GM19468 (cell line): Measurements from ENCODE around the gene AHSP.
"Not testable (repeated sequence)": the region's sequence is repeated elsewhere in the genome, so short reads cannot be mapped to it uniquely, and the experiment has no call there.

Source experiments
- ATAC-seq: cut with Tn5 transposase; IDR thresholded peaks from one replicate; pipeline ENCODE4 v1.9.1; 2021; ENCODE audit warnings: mild to moderate bottlenecking, moderate library complexity, moderate number of reproducible peaks; ENCODE audit not compliant: unreplicated experiment; ENCODE audit errors: extremely low read depth

The AHSP gene

DNA sequence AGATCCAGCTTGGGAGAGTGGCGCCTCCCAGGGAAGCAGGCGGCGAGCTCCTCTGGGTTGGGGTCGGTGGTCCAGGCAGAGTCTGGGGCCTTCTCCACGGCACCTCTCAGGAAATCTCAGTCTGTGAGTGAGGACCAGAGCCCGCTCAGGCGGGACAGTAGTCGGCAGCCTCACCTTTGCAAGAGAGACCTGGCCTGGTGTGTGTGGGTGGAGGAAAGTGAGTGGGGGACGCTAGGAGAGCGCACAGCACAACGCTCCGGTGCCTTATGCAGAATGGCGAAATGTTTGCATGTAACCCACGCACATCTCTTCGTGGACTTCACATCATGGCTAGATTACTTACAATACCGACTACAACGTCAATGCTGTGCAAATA lies 2.2 kb downstream of the AHSP start:
- ATAC-seq = no peak

DNA sequence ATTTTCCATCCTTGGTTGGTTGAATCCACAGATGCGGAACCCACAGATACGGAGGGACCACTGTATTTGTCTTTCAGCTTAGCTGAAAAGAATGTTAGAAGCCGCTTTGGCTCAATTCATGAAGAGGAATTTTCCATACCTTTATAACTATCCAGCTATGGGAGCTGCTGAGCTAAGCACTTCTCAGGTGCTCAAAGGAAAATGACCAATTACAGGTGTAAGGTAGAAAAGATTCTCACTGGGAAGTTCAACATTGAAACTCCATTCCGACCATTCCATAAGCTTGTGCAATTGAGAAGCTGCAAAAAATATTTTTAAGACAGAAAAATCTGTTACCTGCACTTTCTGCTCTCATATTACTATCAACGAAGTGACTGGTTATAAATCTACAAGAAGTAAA lies 2.7 kb downstream of the AHSP start:
- no peak for ATAC-seq

DNA sequence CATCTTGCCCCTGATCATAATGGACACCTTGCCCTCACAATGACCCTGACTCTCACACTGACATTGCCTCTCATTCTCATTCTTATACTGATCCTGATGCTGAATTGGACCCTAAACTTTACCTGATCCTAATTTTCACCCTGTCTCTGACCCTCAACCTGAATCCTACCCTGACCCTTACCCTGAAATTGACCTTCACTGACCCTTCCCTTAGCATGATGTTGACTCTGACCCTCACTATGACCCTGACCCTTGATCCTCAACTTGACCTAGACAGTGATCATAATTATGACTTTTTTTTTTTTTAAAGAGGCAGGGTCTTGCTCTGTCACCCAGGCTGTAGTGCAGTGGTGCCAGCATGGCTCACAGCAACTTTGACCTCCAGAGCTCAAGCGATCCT lies 3.4 kb downstream of the AHSP start:
- ATAC-seq = no peak

DNA sequence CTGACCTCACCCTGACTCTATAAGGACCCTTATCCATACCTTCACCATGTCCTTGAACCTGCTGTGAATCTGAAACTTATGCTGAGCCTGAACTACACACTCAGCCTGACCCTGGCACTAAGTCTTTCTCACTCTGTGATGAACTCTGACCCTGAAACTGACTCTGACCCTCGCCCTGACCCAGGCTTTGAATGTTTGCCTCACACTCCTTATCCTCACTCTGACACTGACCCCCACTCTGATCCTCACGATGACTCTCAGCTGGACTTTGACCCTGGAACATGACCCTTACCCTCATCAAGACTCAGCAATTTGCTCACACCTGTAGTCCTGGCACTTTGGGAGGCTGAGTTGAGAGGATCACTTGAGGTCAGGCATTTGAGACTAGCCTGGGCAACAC lies 4.4 kb downstream of the AHSP start:
- no peak for ATAC-seq

DNA sequence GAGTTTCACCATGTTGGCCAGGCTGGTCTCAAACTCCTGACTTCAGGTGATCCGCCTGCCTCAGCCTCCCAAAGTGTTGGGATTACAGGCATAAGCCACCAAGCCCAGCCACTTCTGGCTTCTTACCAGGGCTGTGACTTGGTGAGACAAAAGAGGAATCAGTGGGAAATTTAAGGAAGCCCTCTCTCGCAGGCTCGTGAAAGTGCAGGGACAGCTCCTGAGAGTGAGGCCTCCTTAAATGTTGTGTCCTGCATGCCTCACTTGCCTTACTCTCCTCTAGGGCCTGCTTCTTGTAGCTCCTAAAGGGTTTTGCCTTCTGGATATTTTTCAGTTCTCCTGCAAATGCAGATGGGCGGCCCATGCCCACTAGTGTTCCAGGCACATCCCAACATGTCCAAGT lies 5.2 kb downstream of the AHSP start:
- ATAC-seq = no peak

DNA sequence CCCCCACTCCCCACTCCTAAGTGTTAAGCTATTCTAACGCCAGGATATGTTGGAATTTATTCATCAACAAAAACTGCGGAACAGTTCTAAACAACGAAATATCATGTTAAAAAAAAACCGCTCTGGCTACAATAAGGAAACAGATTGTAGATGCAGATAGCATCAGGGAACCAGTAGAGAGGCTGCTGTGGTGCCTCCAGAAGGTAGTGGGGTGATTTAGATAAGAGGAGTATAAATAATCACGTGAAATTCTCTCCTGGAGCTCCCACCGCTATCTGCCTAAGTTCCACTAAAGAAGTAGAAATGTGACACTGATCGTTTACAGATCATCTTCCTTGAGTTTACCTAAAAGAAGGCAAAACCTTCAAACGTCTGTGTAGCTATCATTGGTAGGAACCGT lies 8.0 kb downstream of the AHSP start:
- no peak for ATAC-seq

DNA sequence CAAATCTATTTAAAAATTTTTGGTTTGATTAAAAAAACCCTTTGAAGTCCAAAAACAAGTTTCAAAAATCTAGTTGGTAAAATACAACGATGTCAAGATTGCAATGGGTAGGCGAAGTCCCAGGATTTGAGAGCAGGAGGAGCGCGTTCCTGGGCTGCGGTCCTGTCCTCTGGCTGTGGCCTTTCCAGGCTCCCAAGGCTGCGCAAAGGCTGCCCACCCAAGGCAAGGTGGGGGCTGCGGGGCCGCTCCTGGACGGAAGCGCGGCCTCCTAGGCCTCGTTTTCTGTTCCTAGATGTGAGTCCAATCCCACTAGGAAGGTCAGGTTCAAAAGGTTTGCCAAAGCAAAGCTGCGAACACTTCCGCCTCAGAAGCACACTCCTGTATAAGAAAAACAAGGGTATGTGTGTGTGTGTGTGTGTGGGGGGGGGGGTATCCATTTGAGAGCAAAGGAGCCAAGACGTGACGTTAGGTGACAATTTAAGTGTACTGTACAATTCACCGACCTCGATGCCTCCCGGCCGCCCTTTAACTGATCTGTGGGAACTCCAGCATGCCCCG lies 9.2 kb downstream of the AHSP start:
- no peak for ATAC-seq

DNA sequence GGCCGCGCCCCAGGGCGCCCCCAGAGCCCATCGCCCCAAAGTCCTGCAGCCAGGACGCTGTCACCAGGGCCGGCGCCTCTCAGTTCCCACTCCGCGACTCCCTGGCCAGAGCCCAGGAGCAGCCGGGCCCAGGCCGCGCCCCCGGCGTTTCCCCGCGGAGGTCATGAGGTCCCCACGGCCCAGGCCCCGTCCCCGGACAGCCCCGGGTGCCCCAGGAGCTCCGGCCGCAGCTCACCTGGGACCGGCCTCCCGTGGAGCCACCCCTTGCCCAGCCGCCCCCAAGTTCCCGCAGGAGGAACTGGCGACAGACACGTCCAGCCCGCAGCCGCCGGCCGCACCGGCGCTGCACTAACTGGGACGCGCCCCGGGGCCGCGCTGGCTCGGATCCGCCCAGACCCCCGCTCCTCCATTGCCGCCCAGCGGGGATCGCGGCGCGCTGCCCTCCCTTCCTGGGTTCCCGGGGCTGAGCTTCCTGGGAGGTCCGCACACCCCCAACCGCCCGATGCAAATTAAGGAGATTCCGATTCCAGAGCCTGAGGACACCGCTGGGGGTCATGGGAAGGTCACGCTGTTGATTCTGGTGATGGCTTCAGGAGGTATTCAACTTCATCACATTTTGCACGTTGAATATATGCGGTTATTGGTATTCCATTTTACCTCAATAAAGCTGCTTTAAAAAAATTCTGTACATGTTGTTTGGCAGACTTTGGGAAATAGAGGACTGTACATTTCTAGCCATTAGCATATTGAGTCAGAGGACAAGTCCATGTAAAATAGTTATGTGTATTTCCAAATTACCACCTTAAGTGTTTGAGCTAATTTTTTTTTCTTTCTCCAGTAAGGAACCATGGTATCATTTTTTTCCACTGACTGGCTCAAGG lies 9.9 kb downstream of the AHSP start:
- no peak for ATAC-seq

DNA sequence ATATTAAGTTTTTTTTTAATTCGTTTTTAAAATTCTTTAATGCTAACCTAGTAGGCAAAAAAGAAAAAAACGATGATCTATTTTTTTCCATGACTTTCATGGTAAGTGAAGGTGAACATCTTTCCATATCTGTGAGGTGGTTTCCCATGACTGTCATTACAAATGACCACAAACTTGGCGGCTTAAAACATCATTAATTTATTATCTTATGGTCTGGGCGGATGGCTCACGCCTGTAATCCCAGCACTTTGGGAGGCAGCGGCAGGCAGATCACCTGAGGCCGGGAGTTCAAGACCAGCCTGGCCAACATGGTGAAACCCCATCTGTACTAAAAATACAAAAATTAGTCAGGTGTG lies 10.5 kb downstream of the AHSP start:
- ATAC-seq = not testable (repeated sequence)

DNA sequence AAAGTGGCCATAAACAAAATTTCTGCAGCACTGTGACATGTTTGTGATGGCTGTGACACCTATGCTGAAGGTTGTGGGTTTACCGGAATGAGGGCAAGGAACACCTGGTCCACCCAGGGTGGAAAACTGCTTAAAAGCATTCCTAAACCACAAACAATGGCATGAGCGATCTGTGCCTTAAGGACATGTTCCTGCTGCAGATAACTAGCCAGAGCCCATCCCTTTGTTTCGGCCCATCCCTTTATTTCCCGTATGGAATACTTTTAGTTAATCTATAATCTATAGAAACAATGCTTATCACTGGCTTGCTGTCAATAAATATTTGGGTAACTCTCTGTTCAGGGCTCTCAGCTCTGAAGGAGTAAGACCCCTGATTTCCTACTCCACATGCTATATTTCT lies 12.1 kb downstream of the AHSP start:
- not testable (repeated sequence) for ATAC-seq

DNA sequence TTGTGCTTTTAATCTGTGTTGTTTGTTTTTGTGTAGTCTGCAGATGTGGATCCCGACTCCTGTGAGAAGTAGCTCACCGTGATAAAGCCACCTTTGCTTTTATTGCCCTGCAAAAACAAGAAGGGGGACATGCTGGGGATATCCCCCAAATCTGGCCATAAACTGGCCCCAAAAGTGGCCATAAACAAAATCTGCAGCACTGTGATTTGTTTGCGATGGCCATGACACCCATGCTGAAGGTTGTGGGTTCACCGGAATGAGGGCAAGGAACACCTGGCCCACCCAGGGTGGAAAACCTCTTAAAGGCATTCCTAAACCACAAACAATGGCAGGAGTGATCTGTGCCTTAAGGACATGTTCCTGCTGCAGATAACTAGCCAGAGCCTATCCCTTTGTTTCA lies 15.1 kb downstream of the AHSP start:
- ATAC-seq = no peak

DNA sequence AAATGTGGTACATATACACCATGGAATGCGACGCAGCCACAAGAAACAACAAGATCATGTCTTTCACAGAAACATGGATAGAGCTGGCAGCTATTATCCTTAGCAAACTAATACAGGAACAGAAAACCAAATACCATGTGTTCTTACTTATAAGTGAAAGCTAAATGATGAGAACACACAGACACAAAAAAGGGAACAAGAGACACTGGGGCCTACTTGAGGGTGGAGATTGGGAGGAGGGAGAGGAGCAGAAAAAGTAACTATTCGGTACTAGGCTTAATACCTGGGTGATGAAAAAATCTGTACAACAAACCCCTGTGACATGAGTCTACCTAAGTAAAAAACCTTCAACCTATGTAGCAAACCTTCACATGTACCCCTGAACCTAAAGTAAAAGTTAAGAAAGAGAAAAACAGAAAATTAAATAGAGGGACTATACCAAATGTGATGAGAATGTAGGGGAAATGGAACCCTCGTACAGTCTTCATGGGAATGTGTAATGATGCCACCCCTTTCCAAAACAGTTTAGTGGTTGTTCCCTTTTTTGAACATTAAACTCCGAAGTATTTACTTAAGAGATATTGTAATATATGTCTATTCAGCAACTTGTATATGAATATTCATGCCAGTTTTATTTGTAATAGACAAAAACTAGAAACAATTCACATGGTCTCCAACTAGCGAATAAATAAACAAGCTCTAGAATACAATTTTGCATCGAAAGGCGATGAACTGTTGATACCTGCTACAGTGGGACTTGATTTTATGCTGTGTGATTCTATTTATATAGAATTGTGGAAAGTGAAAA lies 33.9 kb downstream of the AHSP start:
- ATAC-seq = no peak

DNA sequence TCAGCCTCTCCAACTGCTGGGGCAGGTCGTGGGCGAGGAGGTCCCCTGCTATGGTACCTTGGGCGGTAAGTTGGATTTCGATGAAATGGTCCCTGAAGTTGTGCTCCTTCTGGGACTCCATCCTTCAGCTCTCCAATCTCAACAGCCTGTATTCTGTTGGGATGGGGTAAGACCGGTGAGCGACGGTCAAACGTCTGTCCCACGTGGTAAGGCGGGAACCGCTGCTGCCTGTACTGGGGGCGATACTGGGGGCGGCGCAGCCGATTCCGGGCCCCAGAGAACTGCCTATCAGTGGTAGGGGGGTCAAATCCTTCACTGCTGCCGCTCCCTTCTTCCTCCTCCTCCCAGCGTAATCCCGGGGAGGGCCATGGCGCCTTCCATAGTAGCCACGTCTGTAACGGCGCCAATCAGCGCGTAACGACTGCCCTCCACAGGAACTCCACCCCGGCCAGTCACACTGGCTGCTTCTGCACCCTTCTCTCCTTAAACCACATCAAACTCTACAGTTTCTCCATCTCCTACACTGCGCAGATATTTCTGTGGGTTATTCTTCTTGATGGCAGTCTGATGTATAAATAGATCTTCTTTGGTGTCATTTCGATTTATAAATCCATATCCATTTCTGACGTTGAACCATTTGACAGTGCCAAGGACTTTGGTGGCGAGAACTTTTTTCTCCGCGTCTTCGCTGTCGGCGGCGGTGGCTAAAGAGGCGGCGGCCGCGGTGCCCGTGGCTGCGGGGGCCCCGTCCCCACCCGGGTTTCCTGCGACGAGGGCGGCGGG lies 41.1 kb downstream of the AHSP start:
- ATAC-seq = no peak

DNA sequence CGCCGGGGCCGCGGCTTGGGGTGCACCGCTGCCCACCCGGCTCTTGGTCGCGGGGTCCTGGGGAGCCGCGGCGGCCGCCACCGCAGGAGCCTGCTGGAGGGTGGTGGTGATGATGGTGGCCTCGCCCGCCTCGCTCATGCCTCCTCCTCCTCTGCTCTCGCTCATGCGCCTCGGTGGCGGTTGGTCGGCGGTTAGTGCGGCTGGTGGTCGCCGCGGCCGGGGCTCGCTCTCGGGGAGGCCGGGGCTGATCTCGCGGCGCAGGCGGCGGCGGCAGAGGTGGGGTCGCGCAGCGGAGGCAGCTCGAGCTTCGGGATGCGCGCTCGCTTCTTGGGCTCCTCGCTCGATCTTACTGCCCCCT lies 41.6 kb downstream of the AHSP start:
- ATAC-seq = no peak

DNA sequence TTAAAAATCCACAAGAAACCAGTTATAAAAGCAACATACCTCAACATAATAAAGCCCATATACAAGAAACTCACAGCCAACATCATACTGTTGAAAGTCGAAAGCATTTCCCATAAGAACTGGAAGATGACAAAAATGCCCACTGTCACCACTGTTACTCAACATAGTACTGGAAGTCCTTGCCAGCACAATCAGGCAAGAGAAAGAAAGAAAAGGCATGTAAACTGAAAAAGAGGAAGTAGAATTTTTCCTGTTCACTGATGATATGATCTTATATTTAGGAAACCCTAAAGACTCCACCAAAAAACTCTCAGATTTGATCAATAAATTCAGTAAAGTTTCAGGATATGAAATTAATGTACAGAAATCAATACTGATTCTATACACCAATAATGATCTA lies 45.1 kb downstream of the AHSP start:
- no peak for ATAC-seq

DNA sequence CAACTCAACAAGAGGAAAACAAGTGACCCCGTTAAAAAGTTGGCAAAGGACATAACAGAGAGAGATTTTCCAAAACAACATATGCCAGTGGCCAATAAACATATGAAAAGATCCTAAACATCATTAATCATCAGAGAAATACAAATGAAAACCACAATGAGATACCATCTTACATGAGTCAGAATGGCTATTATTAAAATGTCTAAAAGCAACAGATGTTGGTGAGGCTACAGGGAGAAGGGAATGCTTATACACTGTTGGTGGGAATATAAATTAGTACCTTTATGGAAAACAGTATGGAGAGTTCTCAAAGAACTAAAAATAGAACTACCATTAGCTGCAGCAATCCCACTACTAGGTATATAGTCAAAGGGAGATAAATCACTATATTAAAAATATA lies 46.5 kb downstream of the AHSP start:
- not testable (repeated sequence) for ATAC-seq

DNA sequence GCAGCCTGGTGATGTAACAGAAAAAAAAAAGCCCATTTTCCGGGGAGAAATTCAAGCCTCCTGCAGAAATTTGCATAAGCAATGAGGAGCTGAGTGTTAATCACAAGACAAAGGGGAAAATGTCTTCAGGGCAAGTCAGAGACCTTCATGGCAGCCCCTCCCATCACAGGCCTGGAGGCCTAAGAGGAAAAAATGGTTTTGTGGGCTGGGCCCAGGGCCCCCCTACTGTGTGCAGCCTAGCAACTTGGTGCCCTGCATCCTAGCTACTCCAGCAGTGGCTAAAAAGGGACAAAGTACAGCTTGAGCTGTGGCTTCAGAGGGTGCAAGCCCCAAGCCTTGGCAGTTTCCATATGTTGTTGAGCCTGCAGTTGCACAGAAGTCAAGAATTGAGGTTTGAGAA lies 49.7 kb downstream of the AHSP start:
- no peak for ATAC-seq
